GM19455 (cell line): ENCODE data around the gene HSD17B1.

Experiments used
- ATAC-seq: cut with Tn5 transposase; IDR thresholded peaks from one replicate; pipeline ENCODE4 v1.9.1; 2021; ENCODE audit not compliant: unreplicated experiment

Gene HSD17B1

GRCh38 chr17:42598905-42599304, 46.2 kb downstream of the HSD17B1 start:
- ATAC-seq, result no peak

- no peak for ATAC-seq
Observed at GRCh38 chr17:42603318-42603717, 50.6 kb downstream of the HSD17B1 start.
